Measurements from ENCODE around the gene BCAS4.

DNA sequence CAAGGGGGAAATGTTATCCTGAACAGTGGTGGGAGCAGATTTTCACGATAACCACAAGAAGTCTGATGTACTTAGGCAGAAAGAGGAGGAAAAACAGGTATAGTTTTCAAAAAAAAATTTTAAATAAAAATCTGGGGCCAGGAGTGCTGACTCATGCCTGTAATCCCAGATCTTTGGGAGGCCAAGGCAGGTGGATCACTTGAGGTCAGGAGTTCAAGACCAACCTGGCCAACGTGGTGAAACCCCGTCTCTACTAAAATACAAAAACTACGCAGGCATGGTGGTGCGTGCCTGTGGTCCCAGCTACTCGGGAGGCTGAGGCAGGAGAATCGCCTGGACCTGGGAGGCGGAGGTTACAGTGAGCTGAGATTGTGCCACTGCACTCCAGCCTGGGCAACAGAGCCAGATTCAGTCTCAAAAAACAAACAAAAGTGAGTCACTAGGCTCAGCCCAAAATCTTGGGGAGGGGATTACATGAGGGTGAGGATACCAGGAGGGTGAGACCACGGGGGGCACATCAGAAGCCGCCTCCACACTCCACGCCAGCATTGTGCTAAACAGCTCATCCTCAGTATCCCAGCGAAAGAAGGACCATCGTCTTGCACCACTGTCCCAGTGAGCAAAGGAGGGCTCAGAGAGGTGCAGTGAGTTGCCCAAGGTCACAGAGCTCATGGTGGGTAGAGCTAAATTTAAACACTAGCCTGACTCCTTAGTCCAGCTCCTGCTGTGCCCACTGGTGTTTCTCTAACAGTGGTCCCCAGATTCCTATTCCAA is 33.7 kb downstream of the BCAS4 start:
- TF ChIP-seq, protein P1, sequence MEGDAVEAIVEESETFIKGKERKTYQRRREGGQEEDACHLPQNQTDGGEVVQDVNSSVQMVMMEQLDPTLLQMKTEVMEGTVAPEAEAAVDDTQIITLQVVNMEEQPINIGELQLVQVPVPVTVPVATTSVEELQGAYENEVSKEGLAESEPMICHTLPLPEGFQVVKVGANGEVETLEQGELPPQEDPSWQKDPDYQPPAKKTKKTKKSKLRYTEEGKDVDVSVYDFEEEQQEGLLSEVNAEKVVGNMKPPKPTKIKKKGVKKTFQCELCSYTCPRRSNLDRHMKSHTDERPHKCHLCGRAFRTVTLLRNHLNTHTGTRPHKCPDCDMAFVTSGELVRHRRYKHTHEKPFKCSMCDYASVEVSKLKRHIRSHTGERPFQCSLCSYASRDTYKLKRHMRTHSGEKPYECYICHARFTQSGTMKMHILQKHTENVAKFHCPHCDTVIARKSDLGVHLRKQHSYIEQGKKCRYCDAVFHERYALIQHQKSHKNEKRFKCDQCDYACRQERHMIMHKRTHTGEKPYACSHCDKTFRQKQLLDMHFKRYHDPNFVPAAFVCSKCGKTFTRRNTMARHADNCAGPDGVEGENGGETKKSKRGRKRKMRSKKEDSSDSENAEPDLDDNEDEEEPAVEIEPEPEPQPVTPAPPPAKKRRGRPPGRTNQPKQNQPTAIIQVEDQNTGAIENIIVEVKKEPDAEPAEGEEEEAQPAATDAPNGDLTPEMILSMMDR (conservative IDR thresholded peaks at IDR 0.05) = no peak
- no peak for TF ChIP-seq EZH2 (IDR thresholded peaks at IDR 0.05; ENCODE audit: low read depth)

Measured in PC-9 (cell line).